HG03196 (cell line): Measurements from ENCODE around the gene SERTAD1.
A peak's percentile ranks its signal among the peaks of the same experiment; 100 is the strongest.
"Not testable (repeated sequence)": the region's sequence is repeated elsewhere in the genome, so short reads cannot be mapped to it uniquely, and the experiment has no call there.

Experiments used
- ATAC-seq: cut with Tn5 transposase; IDR thresholded peaks from one replicate; pipeline ENCODE4 v1.9.1; 2021; ENCODE audit not compliant: unreplicated experiment

The SERTAD1 gene

GRCh38 chr19:40425450-40426287 is at the start of gene SERTAD1:
TSS of gene SERTAD1 (minus strand) at chr19:40425992. CDS start at chr19:40423546, 2,446 bp downstream.
- peak; percentile 82 for ATAC-seq

- no peak for ATAC-seq
These were observed 48.9 kb upstream of the SERTAD1 start for GRCh38 chr19:40474737-40475136.

- no peak for ATAC-seq
These were observed 46.7 kb upstream of the SERTAD1 start for GRCh38 chr19:40472516-40472915.

GRCh38 chr19:40471111-40471510 is 45.3 kb upstream of the SERTAD1 start:
- ATAC-seq, result no peak

GRCh38 chr19:40469011-40469410 is 43.2 kb upstream of the SERTAD1 start:
- no peak for ATAC-seq

- ATAC-seq, result no peak
These were observed 41.4 kb upstream of the SERTAD1 start, which contains the start of gene SPTBN4 for GRCh38 chr19:40466985-40467734. TSS of gene SPTBN4 (plus strand) at chr19:40467001. CDS start at chr19:40472622, 5,621 bp downstream.

- ATAC-seq, result peak; percentile 25
These were observed 40.6 kb upstream of the SERTAD1 start for GRCh38 chr19:40466219-40466984.

GRCh38 chr19:40465557-40466218 is 39.9 kb upstream of the SERTAD1 start, which contains the start of gene BLVRB:
TSS of gene BLVRB (minus strand) at chr19:40465745. CDS start at chr19:40465688, 57 bp downstream.
- peak; percentile 80 for ATAC-seq

GRCh38 chr19:40465025-40465556 is 39.3 kb upstream of the SERTAD1 start:
- no peak for ATAC-seq

GRCh38 chr19:40464059-40465024 is 38.5 kb upstream of the SERTAD1 start:
- ATAC-seq, result no peak

GRCh38 chr19:40463587-40464037 is 37.8 kb upstream of the SERTAD1 start:
- ATAC-seq, result not testable (repeated sequence)

- ATAC-seq, result no peak
These were observed 36.0 kb upstream of the SERTAD1 start for GRCh38 chr19:40461669-40462221.

- ATAC-seq, result no peak
These were observed 34.4 kb upstream of the SERTAD1 start for GRCh38 chr19:40460185-40460584.

- no peak for ATAC-seq
These were observed 32.8 kb upstream of the SERTAD1 start for GRCh38 chr19:40458597-40458974.

- ATAC-seq, result no peak
These were observed 32.3 kb upstream of the SERTAD1 start for GRCh38 chr19:40457953-40458596.

GRCh38 chr19:40457048-40457447 is 31.3 kb upstream of the SERTAD1 start:
- no peak for ATAC-seq

- not testable (repeated sequence) for ATAC-seq
These were observed 28.2 kb upstream of the SERTAD1 start for GRCh38 chr19:40453943-40454342.

GRCh38 chr19:40453151-40453735 is 27.5 kb upstream of the SERTAD1 start:
- ATAC-seq, result no peak
